ENCODE data around the gene COL5A1.

Gene COL5A1

DNA sequence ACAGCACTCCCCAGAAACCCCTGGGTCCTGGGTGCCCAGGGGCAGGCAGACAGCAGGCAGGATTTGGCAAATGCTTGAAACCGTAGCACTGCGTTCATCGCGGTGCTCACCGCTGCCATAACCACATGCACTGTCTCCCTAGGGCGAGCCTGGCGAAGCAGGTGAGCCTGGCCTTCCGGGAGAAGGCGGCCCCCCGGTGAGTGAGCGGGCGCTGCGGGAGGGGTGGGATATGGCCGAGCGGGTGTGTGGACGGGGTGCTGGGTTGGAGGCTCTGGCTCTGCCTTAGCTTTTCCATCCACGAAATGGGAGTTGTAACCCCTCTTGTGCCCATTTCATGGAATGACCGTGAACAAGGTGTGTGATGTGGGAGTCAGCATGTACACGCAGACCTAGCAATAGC, 172.2 kb downstream of the COL5A1 start:
- DNase-seq (ENCODE audit: low read depth in 2 of 2): no peak

DNA sequence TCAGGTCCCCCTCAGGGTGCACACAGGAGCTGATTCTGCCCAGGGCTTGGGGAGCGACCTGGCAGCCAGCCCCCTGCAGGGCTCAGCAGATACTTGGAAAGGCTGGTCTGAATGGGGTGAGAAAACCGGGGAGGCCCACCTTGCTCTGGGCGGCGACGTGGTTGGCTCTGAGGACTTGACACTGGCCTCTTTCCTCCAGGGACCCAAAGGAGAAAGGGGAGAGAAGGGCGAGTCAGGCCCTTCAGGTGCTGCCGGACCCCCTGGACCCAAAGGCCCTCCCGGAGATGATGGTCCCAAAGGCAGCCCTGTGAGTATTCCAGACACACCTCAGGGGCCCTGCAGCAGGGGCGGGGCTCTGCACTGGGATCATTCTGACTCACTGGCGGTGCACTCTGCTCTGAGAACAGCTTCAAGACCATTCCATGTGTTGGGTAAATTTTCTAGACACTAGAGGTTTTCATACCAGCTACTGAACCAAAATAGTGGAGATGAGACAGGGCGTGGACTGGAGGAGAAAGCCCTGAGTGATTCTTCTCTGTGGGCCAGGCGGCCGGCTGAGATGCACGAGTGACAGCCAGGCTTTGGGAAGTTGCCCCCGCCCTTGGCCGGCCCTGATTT, 173.1 kb downstream of the COL5A1 start:
- DNase-seq (ENCODE audit: low read depth in 2 of 2): no peak

DNA sequence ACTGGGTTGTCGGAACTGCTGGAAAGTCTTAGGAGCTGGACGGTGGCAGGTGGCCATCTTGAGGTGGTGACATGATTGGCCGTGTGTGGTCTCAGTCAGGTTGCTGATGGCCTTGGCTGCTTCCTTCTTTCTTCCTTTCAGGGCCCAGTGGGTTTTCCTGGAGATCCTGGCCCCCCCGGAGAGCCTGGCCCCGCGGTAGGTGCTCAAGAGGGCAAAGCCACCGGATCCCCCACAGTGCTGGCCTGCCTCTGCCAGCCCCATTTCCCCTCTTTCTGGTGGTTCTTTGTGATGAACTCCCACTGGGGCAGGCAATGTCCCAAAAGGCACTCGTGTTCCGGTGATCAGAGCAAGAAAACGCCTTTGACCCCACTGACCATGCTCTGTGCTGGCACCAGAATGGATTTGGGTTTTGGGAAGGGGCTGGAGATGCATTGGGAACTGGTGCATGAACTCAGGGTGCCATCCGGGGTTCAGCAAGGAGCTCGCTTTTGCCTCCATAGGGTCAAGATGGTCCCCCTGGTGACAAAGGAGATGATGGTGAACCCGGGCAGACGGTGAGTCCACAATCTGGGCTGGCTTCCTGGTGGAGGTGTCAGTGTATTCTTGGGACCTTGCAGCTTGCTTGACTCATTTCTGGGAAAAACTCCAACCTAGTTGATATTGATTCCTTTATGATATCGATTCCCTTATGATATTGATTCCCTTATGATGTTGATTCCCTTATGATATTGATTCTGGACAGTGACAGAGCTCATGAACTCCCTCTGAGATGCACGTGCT, 174.0 kb downstream of the COL5A1 start:
- DNase-seq (ENCODE audit: low read depth in 2 of 2): no peak

DNA sequence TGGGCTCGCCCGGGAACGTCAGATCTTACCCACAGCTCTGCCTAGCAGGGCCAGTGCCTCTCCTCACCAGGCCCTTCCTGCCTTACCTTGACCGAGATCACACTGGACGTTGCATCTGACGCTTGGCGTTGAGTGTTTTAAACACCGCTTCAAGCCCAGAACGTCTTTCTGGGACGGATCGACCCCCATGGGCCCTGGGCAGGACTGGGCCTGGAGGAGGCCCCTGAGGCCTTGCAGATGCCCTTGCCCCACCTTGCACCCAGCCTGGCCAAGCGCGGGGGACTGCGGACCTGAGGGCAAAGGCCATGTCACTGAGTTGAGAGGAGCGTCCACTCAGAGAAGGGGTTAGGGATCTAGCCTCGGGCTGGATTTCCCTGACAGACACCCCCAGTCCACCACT, 174.7 kb downstream of the COL5A1 start:
- DNase-seq (ENCODE audit: low read depth in 2 of 2): no peak

DNA sequence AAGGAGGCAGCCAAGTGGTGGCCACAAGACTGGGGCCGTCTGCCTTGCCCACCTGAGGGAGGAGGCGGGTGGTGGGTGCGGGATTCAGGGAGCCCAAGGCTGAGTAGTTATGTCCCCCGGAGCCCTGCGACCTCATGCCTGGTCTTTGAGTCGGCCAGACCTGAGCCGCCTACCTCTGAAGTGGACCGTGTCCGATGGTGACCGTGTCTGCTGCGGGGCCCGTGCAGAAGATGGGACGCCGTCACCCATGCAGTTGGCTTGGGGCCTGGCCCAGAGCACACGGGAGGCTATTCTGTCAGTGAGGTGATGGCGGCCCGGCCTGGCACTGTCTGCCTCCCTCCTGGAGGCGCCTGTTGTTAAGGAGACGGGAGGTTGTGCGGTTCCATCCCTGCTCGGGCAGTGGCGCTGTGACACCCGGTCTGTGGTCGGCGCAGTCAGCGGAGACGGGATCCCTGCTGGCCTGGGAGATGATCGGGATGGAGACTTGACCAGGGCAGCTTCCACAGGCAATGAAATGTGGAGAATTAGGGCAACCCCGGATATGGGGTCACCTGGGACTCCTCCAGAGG, 176.5 kb downstream of the COL5A1 start:
- no peak for DNase-seq (ENCODE audit: low read depth in 2 of 2)

DNA sequence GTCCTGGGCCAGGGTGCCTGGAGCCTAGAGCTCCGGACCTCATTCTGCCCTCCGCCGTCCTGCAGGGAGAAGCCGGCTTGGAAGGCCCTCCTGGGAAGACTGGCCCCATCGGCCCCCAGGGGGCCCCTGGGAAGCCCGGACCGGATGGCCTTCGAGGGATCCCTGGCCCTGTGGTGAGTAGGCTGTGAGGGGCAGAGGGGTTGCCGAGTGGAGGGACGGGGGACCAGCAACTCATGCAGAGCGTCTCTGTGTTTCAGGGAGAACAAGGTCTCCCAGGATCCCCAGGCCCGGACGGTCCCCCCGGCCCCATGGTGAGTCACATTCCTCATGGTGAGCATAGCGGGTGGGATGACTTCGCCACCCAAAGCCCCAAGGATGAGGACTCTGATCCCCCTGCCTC, 177.0 kb downstream of the COL5A1 start:
- DNase-seq (ENCODE audit: low read depth in 2 of 2): no peak

DNA sequence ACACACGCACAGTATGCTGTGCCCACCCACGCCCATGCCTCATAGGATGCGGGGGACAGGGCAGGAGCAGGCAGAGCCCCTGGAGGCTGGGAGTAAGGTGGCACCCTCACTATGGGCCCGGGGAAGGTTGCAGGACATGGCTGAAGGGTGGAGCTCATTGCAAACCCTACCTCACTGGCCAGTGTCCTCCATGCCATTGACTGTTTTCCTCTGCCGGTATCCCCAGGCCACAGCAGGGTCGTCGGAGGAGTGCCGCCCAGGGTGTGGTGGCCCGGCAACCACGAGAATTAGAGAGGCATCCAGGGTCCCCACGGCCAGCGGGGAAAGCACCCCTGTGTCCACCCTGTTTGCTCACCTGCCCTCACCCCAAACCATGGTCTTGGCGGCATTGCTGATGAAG, 179.3 kb downstream of the COL5A1 start:
- DNase-seq (ENCODE audit: low read depth in 2 of 2): no peak

DNA sequence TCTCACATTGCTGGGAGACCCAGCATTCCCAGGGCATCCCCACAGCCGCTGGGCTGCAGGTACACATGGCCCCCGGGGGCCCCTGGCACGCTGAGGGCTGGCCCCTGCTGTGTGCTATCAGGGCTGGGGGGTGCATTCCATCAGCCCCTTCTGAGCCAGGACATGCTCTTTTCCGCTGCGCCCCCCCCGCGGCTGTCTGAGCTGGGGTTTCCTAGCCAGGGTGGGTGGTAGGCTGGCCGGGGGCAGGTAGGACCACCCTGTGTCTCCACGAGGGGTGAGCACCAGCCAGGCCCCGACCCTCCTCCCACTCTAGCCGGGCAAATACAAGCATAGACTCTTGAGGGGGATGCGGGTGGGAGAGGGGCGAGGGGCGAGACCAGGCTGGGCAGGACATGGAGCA, 180.9 kb downstream of the COL5A1 start:
- no peak for DNase-seq (ENCODE audit: low read depth in 2 of 2)

DNA sequence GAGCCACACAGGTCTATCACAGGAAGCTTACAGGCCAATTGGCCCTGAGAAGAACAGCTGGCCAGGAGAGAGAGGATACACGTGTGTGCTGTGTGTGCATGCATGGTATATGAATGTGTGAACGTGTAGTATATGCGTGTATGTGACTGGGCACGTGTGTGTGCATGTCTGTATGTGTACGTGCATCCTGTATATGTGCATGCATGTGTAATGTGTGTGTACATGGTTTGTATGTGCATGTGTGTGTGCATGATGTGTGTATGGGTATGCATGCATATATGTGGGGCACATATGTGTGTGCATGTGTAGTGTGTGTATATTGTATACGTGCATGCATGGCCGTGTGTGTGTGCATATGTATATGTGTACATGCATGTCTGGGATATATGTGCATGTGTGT, 182.0 kb downstream of the COL5A1 start:
- no peak for DNase-seq (ENCODE audit: low read depth in 2 of 2)

DNA sequence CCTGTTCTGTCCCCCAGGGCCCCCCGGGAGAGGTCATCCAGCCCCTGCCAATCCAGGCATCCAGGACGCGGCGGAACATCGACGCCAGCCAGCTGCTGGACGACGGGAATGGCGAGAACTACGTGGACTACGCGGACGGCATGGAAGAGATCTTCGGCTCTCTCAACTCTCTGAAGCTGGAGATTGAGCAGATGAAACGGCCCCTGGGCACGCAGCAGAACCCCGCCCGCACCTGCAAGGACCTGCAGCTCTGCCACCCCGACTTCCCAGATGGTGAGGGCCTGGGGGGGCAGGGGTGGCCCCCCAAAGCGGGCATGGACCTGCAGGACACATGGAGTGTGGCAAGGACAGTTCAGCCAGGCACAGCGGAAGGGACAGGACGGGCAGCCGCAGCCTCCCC, 183.0 kb downstream of the COL5A1 start:
- no peak for DNase-seq (ENCODE audit: low read depth in 2 of 2)

DNA sequence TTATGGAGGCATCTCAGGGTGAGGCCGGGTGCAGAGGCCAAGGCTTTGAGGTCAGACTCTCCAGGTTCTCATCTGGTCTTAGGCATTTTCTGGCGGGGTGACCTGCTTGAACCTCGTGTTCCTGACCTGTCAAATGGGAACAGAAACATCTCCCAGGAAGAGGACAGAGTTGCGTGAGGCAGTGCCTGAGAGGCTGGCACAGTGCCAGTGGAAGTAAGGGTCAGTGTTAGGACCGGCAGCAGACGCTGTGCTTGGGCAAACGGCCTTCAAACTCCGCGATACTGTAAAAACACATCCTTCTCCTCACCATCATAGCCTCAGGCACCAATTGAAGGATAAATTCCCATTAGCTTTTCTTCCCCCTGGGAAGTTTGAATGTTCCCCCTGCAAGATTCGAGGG, 183.4 kb downstream of the COL5A1 start:
- DNase-seq (ENCODE audit: low read depth in 2 of 2): no peak

DNA sequence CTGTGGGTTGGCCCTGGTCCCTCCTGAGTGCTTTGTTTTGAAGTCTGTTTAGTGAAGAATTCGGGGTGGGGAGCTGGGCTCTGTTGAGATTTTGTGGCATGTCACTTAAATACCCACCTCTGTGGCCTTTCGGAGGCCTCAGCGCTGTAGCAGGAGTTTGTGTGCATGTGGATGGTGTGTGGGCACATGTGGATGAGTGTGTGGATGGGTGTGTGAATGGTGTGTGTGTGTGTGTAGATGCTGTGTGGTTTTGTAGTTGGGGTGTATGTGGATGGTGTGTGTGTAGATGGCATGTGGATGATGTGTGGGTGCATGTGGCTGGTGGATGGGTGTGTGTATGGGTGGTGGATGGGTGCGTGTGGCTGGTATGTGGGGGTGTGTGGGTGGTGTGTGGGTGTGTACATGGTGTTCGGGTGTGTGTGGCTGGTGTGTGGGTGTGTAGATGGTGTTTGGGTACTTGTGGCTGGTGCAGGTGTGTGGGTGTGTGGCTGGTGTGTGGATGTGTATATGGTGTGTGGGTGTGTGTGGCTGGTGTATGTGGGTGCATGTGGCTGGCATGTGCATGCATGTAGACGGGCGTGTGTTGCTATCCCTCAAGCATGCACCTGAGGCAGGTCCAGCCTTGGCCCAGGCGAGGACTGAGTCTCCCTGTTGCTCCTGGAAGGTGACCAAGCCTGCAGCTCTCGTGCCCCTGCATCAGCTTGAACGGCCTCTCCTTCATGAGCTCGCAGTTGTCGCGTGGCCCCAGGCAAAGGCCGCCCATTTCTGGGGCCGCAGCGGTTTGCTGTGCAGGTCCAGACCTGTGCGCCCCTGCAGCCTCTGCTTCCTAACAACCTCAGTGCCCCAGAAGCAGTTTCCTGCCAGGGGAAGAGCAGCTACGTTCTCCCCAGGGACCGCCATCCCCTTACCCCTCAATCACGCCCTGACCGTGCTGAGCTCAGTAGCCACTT, 185.0 kb downstream of the COL5A1 start:
- no peak for DNase-seq (ENCODE audit: low read depth in 2 of 2)

DNA sequence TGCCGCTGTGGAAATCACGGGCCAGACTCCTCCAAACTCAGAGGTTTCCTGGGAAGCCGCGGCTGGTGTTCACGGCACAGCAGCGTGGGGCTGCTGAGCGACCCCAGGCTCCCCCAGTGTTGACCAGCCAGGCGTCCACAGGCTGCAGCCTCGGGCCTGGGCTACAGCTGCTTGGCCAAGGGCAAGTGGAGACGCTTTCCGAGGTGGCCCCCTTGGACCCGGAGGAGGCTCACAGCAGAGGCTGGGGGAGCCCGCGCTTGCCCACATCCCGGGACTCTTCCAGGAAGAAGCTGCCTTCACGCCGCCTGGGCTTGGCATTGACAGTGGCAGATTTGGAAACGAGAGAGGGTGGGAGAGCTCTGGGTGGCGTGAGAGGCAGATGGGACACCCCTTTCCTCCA, 186.0 kb downstream of the COL5A1 start:
- DNase-seq (ENCODE audit: low read depth in 2 of 2): no peak

DNA sequence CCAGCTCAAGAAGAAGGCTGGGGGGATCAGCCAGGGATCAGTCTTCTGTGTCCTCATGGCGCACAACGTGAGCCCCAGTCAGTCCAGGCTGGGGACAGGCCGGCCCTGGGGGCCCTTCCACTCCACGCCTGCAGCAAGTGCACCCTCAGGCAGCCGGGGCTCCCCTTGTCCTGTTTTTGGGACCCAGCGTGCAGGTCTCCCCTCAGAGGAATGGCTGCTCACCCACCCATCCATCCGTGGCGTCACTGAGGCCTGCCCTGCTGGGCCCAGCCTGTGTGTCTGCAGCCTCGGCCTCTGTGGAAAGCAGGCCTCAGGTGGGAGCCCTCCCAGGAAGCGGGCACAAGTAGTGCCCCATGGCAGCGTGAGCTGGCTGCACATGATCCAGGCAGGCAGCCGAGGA, 186.4 kb downstream of the COL5A1 start:
- DNase-seq (ENCODE audit: low read depth in 2 of 2): no peak

DNA sequence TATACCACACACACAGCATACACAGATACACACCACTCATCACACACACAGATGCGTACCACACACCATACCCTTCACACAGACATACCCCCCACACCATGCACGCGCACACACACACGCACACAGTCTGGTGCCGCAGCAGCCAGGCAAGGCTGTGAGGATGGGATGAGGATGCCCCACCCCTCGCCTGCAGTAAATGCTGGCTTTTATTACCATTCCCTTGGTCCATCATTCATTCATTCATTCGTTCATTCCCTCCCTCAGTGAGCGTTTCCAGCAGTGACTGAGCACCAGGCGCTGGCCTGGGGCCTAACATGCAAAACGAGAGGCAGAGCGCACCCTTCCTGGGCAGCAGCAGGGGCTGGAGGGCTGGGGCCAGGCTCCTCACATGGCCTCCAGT, 187.3 kb downstream of the COL5A1 start:
- no peak for DNase-seq (ENCODE audit: low read depth in 2 of 2)

DNA sequence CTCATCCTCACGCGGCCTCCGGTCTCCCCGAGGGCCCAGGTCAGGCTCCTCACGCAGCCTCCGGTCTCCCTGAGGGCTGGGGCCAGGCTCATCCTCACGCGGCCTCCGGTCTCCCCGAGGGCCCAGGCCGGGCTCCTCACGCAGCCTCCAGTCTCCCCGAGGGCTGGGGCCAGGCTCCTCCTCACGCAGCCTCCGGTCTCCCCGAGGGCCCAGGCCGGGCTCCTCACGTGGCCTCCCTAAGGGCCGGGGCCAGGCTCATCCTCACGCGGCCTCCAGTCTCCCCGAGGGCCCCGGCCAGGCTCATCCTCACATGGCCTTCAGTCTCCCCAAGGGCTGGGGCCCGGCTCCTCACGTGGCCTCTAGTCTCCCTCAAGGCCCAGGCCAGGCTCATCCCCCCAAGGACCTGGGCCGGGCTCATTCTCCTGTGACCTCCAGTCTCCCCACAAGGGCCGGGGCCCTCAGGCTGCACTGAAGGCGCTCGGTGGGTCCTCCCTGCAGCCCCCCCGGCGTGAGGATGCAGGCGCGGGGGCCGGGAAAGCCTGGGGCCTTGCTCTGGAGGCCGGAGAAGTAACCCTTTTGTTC, 187.8 kb downstream of the COL5A1 start:
- no peak for DNase-seq (ENCODE audit: low read depth in 2 of 2)

DNA sequence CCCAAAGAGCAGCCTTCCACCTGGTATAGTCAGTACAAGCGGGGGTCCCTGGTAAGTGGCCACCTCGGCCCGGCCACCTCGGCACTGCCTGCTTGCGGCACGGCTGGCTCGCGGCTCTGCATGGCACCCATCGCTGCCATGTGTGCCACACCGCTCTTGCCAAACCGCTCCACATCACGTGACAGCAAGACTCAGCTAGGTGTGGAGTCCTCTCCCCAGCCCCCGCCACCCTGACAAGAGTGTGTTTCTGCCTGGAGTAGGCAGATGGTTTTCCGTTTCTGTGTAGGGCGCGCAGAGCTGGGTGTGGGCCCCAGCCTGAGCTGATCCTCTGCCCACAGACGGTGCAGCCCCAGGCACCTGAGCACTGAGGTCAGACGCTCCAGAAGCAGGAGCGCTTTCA, 188.5 kb downstream of the COL5A1 start:
- no peak for DNase-seq (ENCODE audit: low read depth in 2 of 2)

DNA sequence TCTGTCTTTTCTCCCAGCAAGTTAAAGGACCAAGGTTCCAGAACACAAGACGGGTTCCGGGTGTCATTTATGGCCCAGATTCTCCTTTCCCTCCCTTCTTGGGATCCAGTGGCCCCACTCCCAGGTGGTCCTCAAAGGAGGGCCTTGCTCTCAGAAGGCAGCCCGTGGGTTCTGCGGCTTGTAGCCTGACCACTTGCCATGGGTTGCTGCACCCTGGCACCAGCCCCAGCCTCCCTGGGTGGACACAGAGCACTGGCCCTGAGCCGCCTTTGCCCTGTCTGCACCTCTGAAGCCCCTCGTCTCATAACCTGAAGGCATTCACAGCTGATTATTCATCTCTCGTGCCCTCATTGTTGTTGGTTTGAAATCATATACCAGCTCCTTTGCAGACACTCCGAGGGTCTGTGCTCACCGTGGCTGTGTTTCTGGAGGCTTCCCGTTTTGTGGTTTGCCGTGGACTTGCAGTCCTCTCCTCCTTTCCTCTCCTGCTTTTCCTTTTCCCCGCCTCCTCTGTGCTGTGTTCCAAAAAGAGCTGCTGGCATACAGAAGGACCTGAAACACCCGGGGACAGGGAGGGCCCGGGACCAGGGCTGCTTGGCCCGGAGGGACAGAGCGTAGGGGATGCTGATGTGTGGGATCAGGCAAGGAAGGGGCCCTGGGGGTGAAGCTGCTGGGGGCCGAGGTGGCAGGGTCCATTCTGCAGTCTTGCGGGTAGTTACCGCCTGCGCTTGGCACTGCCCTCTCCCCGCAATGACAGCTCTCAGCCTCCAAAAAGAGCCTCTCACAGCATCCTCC, 189.5 kb downstream of the COL5A1 start:
- DNase-seq (ENCODE audit: low read depth in 2 of 2): no peak

DNA sequence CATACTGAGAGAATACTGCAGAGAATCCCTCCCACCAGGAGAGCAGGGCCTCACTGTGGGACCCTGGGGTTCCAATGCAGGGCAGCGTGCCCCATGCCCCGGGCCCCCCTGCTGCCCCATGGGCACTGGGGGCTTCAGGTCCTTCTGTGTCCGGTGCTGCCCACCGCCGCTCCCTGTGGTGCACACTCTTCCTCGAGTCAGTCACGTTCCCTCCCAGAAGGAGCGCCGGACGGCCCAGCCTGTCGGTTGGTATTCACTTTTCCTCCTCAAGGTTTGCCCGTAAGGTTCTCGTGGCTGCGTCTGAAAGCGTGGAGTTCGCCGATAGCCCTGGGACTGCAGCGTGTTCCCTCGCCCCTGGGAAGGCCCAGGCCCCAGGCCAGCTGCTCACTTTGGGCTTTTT, 190.9 kb downstream of the COL5A1 start:
- no peak for DNase-seq (ENCODE audit: low read depth in 2 of 2)

DNA sequence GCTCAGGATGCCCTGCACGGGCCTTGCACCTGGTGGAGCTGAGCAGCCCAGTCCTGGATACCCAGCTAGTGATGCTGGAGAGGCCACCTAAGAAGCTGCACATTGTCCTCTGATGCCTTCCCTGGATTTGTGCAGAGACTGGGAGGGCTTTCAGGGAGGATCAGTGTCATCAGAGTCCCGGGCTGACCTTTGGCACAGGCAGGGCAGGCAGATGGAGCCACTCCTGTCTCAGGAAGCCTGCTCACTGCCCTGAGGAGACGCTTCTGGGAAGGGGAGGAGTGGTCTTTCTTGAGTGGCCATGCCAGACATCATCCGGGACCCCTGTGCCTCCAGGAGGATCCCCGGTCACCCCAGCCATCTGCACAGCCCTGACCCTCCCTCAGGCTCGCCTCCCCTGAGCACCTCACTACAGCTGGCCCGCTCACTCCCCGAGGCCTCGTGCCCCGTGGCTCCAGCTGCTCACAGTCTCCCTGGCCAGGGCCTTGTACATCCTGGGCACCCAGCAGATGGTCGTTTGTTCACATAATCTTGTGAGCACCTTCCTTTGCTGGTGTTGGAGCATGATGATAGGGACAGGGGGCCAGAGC, 191.8 kb downstream of the COL5A1 start:
- no peak for DNase-seq (ENCODE audit: low read depth in 2 of 2)
